ENCODE data around the gene PLEKHM1. TPM values are rescaled to one million over a fixed set of nuclear protein-coding genes. Genes with fewer than 3 reads are reported as not detected.
"Not testable (repeated sequence)": the region's sequence is repeated elsewhere in the genome, so short reads cannot be mapped to it uniquely, and the experiment has no call there.

Gene PLEKHM1
- total RNA-seq, result 13.9 TPM

- DNase-seq (ENCODE audit: low spot score in 2 of 2), result peak; percentile 60 to 73
- not testable (repeated sequence) for FAIRE-seq
These were observed at the start of gene PLEKHM1 for GRCh38 chr17:45490615-45491433. Gene PLEKHM1 (minus strand): TSS chr17:45490721. CDS start chr17:45482484, 8,237 bp downstream.

- DNase-seq (ENCODE audit: low spot score in 2 of 2); FAIRE-seq: not testable (repeated sequence)
These were observed 47.6 kb upstream of the PLEKHM1 start for GRCh38 chr17:45538168-45538567.

- not testable (repeated sequence) for DNase-seq (ENCODE audit: low spot score in 2 of 2); FAIRE-seq
These were observed 15.6 kb upstream of the PLEKHM1 start for GRCh38 chr17:45506072-45506471.

GRCh38 chr17:45505183-45505582 is 14.7 kb upstream of the PLEKHM1 start:
- FAIRE-seq, result not testable (repeated sequence)

GRCh38 chr17:45501092-45501707 is 10.7 kb upstream of the PLEKHM1 start:
- not testable (repeated sequence) for FAIRE-seq; DNase-seq (ENCODE audit: low spot score in 2 of 2)

More at GRCh38 chr17:45505183-45505582, 14.7 kb upstream of the PLEKHM1 start:
- not testable (repeated sequence) for DNase-seq (ENCODE audit: low spot score in 2 of 2)

GRCh38 chr17:45500478-45500877 is 10.0 kb upstream of the PLEKHM1 start:
- not testable (repeated sequence) for FAIRE-seq; DNase-seq (ENCODE audit: low spot score in 2 of 2)

- not testable (repeated sequence) for FAIRE-seq; DNase-seq (ENCODE audit: low spot score in 2 of 2)
These were observed 8.7 kb upstream of the PLEKHM1 start for GRCh38 chr17:45499208-45499607.

- DNase-seq (ENCODE audit: low spot score in 2 of 2); FAIRE-seq: not testable (repeated sequence)
These were observed 7.9 kb upstream of the PLEKHM1 start for GRCh38 chr17:45498377-45498776.

- not testable (repeated sequence) for DNase-seq (ENCODE audit: low spot score in 2 of 2); FAIRE-seq
These were observed 6.9 kb upstream of the PLEKHM1 start for GRCh38 chr17:45497449-45497848.

GRCh38 chr17:45496507-45496906 is 6.0 kb upstream of the PLEKHM1 start:
- DNase-seq (ENCODE audit: low spot score in 2 of 2); FAIRE-seq: not testable (repeated sequence)

- not testable (repeated sequence) for DNase-seq (ENCODE audit: low spot score in 2 of 2); FAIRE-seq
These were observed 4.0 kb upstream of the PLEKHM1 start for GRCh38 chr17:45494556-45494955.

GRCh38 chr17:45492156-45492555 is 1.6 kb upstream of the PLEKHM1 start:
- not testable (repeated sequence) for FAIRE-seq; DNase-seq (ENCODE audit: low spot score in 2 of 2)

GRCh38 chr17:45490198-45490597 is 323 bp downstream of the PLEKHM1 start:
- peak in 1 of 2 donors; percentile 5 for DNase-seq (ENCODE audit: low spot score in 2 of 2)
- not testable (repeated sequence) for FAIRE-seq

- DNase-seq (ENCODE audit: low spot score in 2 of 2), result peak; percentile 50 to 55
- not testable (repeated sequence) for FAIRE-seq
These were observed 2.8 kb downstream of the PLEKHM1 start for GRCh38 chr17:45487704-45488103.

GRCh38 chr17:45483591-45484216 is 6.8 kb downstream of the PLEKHM1 start:
- not testable (repeated sequence) for DNase-seq (ENCODE audit: low spot score in 2 of 2); FAIRE-seq

- DNase-seq (ENCODE audit: low spot score in 2 of 2); FAIRE-seq: not testable (repeated sequence)
These were observed 7.3 kb downstream of the PLEKHM1 start for GRCh38 chr17:45483177-45483576.

GRCh38 chr17:45482317-45482716 is 8.2 kb downstream of the PLEKHM1 start:
- not testable (repeated sequence) for DNase-seq (ENCODE audit: low spot score in 2 of 2); FAIRE-seq

GRCh38 chr17:45475436-45475835 is 15.1 kb downstream of the PLEKHM1 start:
- DNase-seq (ENCODE audit: low spot score in 2 of 2); FAIRE-seq: not testable (repeated sequence)

GRCh38 chr17:45472249-45472648 is 18.3 kb downstream of the PLEKHM1 start:
- DNase-seq (ENCODE audit: low spot score in 2 of 2); FAIRE-seq: not testable (repeated sequence)

- not testable (repeated sequence) for DNase-seq (ENCODE audit: low spot score in 2 of 2); FAIRE-seq
These were observed 21.3 kb downstream of the PLEKHM1 start for GRCh38 chr17:45469204-45469563.
